DMS79 (cell line): ENCODE measurements around the gene MAPKAPK3.

ENCODE experiments used
- DNase-seq: peaks from one replicate; lab custom pipeline; 2025; lab: John Stamatoyannopoulos, UW

The MAPKAPK3 gene

GRCh38 chr3:50627407-50628051, 10.6 kb downstream of the MAPKAPK3 start:
- DNase-seq = peak; percentile 10

DNA sequence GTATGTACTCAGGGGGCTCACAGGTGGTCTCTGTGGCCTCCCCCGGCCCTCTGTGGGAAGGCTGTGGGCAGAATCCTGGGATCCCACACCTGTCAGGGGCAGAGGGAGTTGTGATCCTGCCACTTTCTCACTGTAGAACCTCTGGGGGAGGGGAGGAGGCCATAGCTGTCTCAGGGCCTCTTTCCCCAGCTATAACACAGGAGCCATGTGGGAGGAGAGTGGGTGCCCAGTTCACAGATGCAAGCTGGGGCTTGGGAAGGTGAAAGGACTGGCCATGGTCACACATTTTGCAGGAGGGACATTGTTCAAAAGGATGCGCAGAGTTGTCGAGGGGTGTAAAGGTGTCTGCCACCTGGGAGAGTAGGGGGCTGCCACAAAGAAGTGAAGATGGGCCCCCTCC, 11.7 kb downstream of the MAPKAPK3 start:
- DNase-seq = no peak

DNA sequence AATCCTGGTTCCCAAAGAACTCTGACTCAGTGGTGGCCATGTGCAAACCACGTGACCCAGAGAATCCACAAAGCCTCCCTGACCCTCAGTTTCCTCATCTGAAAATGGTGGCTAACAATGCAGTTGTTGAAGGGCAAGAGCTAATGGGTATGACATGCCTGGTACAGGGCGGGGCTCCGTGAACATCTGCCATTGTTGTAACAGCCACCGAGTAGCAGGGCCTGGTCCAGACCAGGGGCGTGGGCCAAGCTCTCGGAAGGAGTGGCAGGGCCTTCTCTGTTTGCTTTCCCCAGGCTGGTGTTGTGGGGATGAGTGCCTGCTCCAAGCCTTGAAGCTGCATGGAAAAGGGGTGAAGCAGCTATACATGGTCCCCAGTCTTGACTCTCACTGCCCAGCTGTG, 13.4 kb downstream of the MAPKAPK3 start:
- DNase-seq = no peak

- peak; percentile 52 for DNase-seq
Observed at GRCh38 chr3:50630877-50631276, 13.9 kb downstream of the MAPKAPK3 start.

DNA sequence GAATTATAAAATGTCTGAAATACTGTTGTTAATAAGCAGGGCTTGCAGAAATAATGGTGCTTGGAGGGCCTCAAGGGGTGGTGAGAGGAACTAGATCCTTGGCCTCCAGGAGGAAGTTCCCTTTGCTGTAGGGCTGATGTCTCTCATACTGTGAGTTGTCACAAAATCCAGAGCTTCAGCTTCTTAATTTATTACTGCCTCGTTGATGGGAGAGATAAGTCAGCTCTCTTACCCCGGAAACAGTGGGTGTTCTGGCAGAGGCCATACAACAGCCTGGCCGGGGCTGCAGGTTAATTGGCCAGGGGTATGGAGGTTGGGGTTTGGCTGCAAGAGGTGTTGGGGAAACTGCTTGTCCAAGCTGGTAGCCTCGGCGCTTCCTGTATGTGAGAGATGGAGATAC, 15.5 kb downstream of the MAPKAPK3 start:
- no peak for DNase-seq

GRCh38 chr3:50633230-50633790, 16.4 kb downstream of the MAPKAPK3 start:
- DNase-seq = no peak

DNA sequence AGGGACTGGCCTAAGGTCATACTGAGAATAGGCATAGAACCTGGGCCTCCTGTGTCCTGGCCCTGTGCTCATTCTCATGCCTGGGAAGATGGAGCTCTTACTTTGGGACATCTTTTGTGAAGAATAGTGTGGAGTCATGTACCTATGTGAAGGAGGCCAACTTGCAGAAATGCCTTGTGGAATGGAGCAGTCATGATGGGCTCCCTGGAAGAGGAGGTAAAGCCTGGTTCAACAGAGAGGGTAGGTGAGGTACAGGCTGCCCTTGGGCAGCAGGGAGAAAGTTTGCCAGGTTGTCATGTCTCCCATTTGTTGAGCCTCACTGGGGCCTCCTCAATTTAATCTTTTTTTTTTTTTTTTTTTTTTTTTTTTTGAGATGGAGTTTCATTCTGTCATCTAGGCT, 18.1 kb downstream of the MAPKAPK3 start:
- no peak for DNase-seq

- no peak for DNase-seq
Observed at GRCh38 chr3:50637011-50637410, 20.1 kb downstream of the MAPKAPK3 start.

- DNase-seq = no peak
Observed at GRCh38 chr3:50637945-50638344, 21.0 kb downstream of the MAPKAPK3 start.

- no peak for DNase-seq
Observed at GRCh38 chr3:50639055-50639494, 22.1 kb downstream of the MAPKAPK3 start.

- DNase-seq = no peak
Observed at GRCh38 chr3:50642382-50642781, 25.4 kb downstream of the MAPKAPK3 start.

- DNase-seq = no peak
Observed at GRCh38 chr3:50644561-50644960, 27.6 kb downstream of the MAPKAPK3 start.

GRCh38 chr3:50645378-50645777, 28.4 kb downstream of the MAPKAPK3 start:
- DNase-seq = no peak

DNA sequence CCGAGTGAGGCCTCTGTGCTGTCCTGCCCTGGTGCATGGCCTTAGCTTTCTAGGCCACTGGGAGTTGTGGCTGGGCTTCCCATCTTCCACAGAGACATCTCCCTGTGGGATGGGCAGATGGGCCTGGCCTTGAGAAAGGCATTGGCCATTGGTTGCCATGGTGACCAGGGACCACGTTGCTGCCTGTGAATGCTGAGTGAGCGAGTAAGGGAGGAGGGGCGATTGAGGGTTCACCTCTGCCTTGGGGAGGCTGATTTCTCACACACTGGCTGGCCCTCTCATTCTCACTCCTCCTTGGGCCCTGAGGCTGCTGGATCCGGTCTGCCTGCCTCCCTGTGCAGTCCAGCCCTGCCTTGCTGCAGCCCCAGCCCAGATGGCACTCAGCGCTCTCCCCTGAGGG, 31.4 kb downstream of the MAPKAPK3 start:
- no peak for DNase-seq

DNA sequence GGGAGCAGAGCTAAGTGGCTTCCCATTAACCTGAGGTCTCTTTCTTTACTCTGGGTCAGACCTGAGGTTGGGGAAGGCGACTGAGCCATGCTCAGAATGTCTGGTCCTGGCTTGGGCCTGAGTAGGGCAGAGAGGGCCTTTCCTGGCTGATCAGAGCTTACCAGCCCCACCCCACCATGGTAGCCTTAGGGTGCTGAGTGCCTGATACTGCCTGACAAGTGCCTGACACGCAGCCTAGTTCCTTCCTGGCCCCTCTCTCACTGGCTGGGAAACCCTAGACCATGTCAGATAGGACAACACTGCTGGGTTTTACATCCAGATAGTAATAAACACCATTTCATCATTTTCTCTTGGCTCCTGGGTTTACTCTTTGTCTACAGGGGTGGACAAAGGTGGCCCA, 32.0 kb downstream of the MAPKAPK3 start:
- DNase-seq = no peak

DNA sequence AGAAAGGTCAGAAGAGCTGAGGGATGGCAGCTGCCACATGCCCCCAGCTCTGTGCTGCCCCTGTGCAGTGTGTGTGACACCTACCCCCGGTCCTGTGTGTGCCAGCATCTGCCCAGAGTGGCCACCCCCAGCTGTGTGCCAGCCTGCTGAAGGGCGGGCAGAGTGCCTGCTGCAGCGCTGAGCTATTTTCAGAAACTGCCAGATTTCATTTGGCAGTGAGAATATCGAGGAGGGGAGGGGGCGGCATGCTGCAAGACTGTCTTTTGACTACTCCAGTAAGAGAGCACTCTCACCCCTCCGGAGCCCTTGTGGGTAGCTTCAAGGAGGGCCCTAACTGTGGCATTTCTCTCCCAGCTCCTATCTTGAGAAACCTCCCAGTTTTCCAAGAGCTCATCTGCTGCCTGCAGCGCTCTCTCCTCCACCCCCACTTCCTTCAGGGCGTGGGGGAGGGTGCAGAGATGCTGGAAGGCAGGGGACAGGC, 32.5 kb downstream of the MAPKAPK3 start:
- DNase-seq = no peak

- DNase-seq = no peak
Observed at GRCh38 chr3:50650018-50650417, 33.1 kb downstream of the MAPKAPK3 start.

GRCh38 chr3:50651445-50651844, 34.5 kb downstream of the MAPKAPK3 start:
- no peak for DNase-seq

- no peak for DNase-seq
Observed at GRCh38 chr3:50651920-50652529, 35.1 kb downstream of the MAPKAPK3 start.

GRCh38 chr3:50652709-50653108, 35.8 kb downstream of the MAPKAPK3 start:
- DNase-seq = no peak

- DNase-seq = no peak
Observed at GRCh38 chr3:50653937-50654595, 37.1 kb downstream of the MAPKAPK3 start.

DNA sequence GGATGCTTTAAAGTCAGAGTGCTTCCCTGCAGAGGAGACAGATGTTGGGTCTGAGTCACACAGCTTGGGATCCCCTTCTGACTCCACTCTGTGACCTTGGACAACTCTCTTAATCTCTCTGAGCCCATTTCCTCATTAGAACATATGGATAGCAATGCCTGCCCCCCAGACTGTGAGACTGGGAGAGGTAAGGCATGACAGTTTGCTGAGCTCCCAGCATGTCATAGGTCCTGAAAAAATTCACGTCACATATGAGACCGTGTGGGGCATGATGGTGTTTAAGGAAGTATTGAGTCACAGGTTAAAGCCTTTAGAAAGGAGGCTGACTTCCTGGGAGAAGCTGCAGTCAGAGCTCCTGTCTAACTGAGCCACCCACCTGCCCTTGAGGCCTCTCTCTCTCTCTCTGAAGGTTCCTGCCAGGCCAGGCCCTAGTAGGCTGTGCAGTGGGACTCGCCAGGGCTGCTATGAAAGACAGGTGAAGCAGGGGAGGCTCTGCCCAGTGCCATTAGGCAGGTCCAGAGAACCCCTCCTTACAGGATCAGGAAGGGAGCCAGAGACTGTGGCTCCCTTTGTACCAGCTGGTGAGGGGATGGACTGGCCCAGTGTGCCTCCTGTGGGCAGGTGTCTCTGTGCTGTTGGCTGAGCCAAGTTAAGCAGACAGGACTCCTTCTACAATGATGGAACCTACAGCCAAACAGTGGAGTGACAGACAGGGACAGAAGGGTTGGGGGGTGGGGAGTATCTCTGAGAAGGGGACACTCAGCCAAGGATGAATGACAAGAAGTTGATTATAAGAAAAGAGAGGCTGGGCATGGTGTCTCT, 38.3 kb downstream of the MAPKAPK3 start:
- no peak for DNase-seq
